ENCODE measurements around the gene MIEF1.

Gene MIEF1

GRCh38 chr22:39502109-39502788, at the start of gene MIEF1:
Gene MIEF1 (plus strand): TSS chr22:39502290. CDS start chr22:39511295, 9,005 bp downstream.
- DNase-seq (ENCODE audit: low read depth): peak; percentile 81

DNA sequence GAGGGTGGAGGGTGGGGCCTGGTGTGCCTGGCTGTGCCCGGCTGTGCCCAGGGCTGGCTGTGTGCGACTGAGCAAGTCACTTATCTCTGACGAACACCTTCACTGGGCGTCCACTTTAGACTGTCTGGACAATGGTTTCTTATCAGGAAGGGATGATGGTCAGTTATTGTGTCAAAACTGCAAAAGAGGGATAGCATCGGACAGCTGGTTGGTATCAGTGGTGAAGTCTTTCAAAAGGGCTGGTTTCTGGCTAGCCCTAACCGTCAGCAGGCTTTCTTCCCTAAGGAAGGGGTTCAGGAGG, 49.4 kb upstream of the MIEF1 start:
- no peak for DNase-seq (ENCODE audit: low read depth)

DNA sequence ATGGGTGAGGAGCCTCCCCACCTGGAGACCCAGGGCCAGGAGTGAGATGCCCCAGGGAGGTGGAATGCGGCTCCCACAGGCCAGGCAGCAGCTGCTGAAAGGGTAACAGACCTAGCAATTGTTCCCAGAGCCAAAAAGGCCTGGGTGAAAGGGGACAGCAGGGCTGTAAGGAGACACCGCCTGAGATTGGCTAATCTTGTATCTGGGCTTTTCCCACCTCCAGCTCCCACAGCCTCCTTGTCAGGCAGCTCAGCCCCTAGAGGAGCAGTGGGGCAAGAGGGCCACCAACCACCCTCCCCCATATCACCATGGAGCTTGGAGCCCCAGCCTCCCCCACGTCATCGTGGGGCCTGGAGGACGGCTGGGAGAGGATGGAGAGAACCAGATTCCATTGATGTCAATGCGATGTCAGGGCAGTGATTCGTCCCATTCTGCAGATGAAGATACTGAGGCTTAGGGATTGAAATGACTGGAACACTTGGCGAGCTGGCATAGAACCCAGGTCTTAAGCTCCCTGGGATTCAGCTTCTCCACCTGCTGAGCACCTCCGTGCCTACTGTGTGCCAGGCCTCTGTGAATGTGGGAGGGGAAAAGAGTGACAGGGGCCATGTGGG, 48.2 kb upstream of the MIEF1 start:
- DNase-seq (ENCODE audit: low read depth): no peak

DNA sequence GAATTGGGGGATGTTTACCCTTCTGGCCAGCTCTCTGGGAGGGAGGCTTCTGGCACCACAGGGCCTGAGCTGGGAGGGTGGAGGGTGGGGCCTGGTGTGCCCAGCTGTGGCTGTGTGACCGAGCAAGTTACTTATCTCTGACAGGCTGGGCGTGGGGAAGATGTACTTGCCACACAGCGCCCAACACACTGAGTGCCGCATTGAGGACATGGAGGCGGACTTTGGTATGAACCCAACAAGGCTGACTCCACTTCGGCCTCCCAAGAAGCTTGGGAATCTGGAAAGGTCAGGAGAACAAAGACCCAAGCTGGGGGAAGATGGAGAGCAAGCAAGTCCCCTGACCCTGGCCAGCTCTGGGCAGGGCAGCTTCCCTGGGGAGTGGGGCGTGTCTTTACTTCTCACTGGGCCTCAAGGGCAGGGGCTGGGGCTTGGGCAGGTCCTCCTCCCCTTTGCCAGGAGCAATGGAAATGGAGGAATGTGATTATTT, 47.7 kb upstream of the MIEF1 start:
- DNase-seq (ENCODE audit: low read depth): no peak

GRCh38 chr22:39456522-39457197, 45.4 kb upstream of the MIEF1 start, which contains the start of gene MGAT3:
Gene MGAT3 (plus strand): TSS chr22:39457012. CDS start chr22:39487348, 30,336 bp downstream.
- no peak for DNase-seq (ENCODE audit: low read depth)

GRCh38 chr22:39457198-39457555, 44.9 kb upstream of the MIEF1 start:
- DNase-seq (ENCODE audit: low read depth): no peak

DNA sequence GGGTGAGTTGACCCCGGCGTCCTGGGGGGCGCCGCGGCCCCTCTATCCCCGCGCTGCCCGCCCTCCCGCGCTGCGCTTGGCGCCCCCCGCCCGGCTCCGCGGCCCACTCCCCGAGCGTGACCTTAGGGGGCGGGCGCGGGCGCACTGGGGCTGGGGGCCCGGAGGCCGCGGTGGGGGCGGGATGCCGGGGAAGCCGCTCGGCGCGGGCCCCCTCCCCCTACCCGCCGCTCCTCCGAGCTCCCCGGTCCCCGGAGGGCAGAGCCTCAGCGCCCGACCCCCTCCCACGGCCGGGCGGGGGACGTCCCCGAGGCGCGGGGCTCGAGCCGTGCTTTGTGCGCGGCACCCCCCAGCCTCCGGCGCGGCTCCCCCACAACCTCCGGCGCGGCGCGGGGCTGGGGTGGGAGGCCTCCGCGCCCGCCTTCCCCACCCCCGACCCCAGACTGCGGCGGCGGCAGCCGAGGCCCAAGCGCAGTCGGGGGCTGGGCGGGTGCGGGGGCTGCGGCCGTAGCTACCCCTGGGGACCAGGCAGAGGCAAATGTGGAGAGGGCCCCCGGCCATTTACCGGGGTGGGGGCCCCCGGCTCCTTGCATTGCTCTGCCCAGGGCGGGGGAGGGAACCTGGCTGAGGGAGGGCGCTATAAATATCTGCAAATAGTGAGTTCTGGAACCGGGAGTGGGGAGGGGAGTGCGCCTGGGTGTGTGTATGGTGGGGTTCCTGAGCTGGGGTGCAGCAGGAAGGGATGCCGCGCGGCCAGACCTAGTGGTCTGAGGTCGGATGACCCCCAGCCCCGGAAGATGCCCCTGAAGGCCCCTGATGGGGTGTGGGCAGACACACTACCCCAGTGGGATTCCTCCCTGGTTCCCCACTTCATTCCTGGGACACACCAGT, 44.3 kb upstream of the MIEF1 start:
- no peak for DNase-seq (ENCODE audit: low read depth)

GRCh38 chr22:39458444-39459083, 43.5 kb upstream of the MIEF1 start:
- DNase-seq (ENCODE audit: low read depth): no peak

- no peak for DNase-seq (ENCODE audit: low read depth)
Observed at GRCh38 chr22:39459681-39460080, 42.4 kb upstream of the MIEF1 start.

- DNase-seq (ENCODE audit: low read depth): no peak
Observed at GRCh38 chr22:39462443-39463221, 39.5 kb upstream of the MIEF1 start.

- no peak for DNase-seq (ENCODE audit: low read depth)
Observed at GRCh38 chr22:39463277-39463676, 38.8 kb upstream of the MIEF1 start.

GRCh38 chr22:39463931-39464390, 38.1 kb upstream of the MIEF1 start:
- no peak for DNase-seq (ENCODE audit: low read depth)

DNA sequence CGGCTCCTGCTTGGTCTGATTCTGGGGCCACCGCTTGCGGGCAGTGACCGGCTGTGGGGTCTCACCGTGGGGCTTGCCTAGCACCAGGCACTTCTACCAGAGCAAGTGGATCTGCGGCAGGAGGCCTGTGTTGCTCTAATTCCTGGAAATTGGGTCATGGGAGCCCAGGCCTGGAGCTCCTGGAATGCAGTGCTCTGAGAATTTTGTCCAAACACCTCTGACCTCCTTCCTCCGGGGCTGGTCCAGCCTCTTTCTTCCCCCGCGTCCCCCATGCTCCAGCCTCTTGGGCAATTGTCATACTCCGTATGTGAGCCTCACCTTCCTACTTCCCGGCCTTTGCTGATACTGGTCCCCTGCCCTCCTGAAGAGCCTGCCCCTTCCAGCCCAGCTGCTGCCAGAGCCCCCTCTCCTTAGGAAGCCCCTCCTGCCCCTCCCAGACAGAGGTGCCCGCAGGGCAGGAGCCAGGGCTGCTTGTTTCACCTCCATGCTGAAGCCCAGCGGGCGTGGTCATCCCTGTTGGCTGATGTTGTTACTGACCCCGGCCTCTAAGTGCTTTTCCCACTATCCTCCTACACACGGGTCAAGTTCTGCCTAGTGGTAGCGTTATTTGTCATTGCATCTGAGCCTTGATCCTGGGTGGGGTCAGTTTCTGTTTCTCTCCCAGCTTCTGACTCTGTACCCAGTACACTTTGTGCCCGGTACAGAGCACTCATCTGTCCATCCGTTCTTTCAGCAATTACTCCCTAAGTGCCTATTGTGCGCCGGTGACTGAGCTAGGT, 35.7 kb upstream of the MIEF1 start:
- DNase-seq (ENCODE audit: low read depth): no peak

GRCh38 chr22:39467390-39467895, 34.6 kb upstream of the MIEF1 start:
- DNase-seq (ENCODE audit: low read depth): no peak

DNA sequence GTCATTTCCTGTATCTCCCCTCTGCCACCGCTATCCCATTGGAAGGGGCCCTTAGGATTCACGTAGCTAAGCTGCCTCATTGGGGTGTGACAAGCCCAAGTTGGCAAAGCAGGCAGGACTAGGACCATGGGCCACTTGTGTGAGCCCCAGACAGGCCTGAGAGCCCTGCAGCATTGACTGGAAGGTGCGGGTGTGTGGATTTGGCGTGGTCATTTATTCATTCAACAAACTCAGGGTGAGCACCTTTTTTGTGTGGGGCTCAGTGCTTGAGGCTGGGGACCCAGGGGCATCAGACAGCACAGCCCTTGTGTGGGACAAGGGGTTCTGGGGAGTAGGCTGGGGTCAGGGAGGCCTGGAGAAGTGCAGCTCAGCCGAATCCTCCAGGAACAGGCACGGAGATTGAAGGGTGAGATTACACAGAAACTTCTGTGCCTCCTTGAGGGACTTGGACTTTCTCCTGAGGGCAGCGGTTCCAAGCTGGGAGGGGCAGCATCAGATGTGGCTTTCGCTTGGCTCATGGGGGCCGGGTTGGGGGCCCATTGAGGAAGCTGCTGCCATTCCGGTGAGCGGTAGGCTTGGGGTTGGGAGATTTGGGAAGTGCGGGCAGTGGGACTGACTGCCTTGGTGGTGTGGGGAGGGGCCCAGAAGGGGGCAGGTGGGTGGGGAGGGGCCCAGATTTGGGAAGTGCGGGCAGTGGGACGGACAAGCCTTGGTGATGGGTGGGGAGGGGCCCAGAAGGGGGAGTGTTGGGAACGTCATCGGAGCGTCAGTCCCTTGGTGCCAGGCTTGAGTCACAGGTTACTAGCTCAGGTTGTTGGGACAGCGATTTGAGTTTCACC, 33.4 kb upstream of the MIEF1 start:
- DNase-seq (ENCODE audit: low read depth): no peak

DNA sequence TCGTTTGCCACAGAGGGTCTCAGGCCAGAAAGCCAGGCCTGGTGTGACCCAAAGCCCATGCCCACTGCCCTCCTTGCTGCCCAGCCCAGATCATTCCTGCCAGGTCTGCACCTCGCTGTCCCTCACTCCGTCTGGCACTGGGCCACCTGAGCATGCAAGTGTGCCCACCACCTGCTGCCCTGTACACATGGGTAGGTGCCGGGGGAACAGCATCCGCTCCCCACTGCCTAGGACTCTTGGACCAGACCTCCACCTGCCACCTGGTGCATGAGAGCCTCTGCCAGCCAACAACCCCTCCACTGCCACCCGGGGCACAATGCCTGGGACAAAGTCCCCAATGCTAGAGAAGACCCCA, 32.8 kb upstream of the MIEF1 start:
- no peak for DNase-seq (ENCODE audit: low read depth)

GRCh38 chr22:39469681-39470450, 32.2 kb upstream of the MIEF1 start:
- DNase-seq (ENCODE audit: low read depth): no peak

All from HS-27A (cell line).